GM21619 (cell line): ENCODE data around the gene SPARC.

Experiments used
- ATAC-seq: cut with Tn5 transposase; IDR thresholded peaks from one replicate; pipeline ENCODE4 v1.9.1; 2021; ENCODE audit not compliant: unreplicated experiment

The SPARC gene

GRCh38 chr5:151627650-151628049 is 59.1 kb downstream of the SPARC start:
- no peak for ATAC-seq

- no peak for ATAC-seq
These were observed 61.4 kb downstream of the SPARC start for GRCh38 chr5:151625285-151625684.

- ATAC-seq, result no peak
These were observed 62.2 kb downstream of the SPARC start for GRCh38 chr5:151624476-151624875.

- ATAC-seq, result no peak
These were observed 64.2 kb downstream of the SPARC start for GRCh38 chr5:151622367-151623088.

GRCh38 chr5:151620461-151620840 is 66.3 kb downstream of the SPARC start:
- ATAC-seq, result no peak

- no peak for ATAC-seq
These were observed 66.8 kb downstream of the SPARC start for GRCh38 chr5:151619812-151620460.

- no peak for ATAC-seq
These were observed 67.8 kb downstream of the SPARC start for GRCh38 chr5:151618907-151619306.

GRCh38 chr5:151617841-151618710 is 68.6 kb downstream of the SPARC start:
- no peak for ATAC-seq

- ATAC-seq, result no peak
These were observed 69.3 kb downstream of the SPARC start for GRCh38 chr5:151617383-151617840.

GRCh38 chr5:151615431-151615830 is 71.3 kb downstream of the SPARC start:
- ATAC-seq, result no peak

GRCh38 chr5:151614565-151614964 is 72.2 kb downstream of the SPARC start:
- no peak for ATAC-seq

- peak; percentile 62 for ATAC-seq
These were observed 73.9 kb downstream of the SPARC start for GRCh38 chr5:151612689-151613427.

GRCh38 chr5:151611127-151611775 is 75.5 kb downstream of the SPARC start:
- ATAC-seq, result no peak
